Fibroblast of gingiva (primary cell): ENCODE data around the gene GHDC.
"Not testable (repeated sequence)": the region's sequence is repeated elsewhere in the genome, so short reads cannot be mapped to it uniquely, and the experiment has no call there.

ENCODE experiments used
- DNase-seq: peaks from one replicate; pipeline ENCODE4 v3.0.0-alpha.2; 2011; ENCODE audit warnings: low read depth

The GHDC gene

GRCh38 chr17:42153919-42154742 lies 40.2 kb downstream of the GHDC start:
- DNase-seq: peak; percentile 30

DNA sequence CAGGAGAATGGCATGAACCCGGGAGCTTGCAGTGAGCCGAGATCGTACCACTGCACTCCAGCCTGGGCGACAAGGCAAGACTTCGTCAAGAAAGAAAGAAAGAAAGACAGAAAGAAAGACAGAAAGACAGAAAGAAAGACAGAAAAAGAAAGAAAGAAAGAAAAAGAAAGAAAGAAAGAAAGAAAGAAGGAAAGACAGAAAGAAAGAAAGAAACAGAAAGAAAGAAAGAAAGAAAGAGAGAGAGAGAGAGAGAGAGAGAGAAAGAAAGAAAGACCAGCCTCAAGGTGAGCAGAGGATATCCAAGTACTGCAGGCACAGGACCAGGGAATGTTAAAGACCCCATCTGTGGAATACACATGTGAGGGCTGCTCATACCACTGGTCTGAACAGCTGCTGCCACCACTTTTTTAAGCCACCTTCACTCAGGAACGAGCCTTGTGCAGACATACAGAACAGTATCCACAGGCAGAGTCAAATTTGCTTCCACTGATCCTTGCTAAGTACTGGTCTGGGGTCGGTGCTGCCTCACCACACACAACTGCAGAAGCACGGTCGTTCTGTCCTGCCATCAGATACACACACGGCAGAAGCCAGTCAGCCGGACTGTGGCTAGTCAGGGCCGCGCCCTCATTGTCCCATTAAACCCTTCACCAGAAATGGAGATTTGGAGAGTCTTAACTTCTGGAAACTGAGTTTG lies 47.2 kb downstream of the GHDC start:
- no peak for DNase-seq

- not testable (repeated sequence) for DNase-seq
Measured at GRCh38 chr17:42143138-42143537, 51.2 kb downstream of the GHDC start.

GRCh38 chr17:42142371-42142896 lies 51.9 kb downstream of the GHDC start:
- DNase-seq: peak; percentile 76

DNA sequence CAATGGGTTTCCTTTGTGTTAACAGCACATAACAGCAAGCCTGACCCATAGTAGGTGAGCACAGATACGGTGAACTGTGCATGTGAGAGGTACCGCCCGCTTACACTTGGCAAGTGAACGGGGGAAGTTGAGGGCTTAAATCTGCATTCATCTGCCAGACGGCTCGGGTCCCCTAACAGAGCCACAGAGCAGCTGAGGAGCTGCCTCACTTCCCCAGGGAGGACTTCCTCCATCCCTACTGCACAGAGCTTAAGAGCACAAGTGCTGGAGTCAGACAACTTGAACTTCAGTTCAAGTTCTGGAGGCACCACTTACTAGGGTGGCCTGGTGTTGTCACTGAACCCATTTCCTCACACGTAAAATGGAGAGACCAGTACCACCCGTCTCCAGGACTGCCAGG lies 52.9 kb downstream of the GHDC start:
- DNase-seq: no peak

DNA sequence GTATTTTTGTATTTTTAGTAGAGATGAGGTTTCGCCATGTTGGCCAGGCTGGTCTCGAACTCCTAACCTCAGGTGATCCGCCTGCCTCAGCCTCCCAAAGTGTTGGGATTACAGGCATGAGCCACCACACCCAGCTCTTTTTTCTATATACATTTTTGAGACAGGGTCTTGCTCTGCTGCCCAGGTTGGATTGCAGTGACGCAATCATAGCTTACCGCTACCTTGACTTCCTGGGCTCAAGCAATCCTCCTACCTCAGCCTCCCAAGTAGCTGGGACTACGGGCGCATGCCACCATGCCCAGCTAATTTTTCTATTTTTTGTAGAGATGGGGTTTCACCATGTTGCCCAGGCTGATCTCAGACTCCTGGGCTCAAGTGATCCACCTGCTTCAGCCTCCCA lies 53.6 kb downstream of the GHDC start:
- DNase-seq: not testable (repeated sequence)
